ENCODE results near the gene FGF12. TPM values are rescaled to one million over a fixed set of nuclear protein-coding genes. Genes with fewer than 3 reads are reported as not detected.
"Not testable (repeated sequence)": the region's sequence is repeated elsewhere in the genome, so short reads cannot be mapped to it uniquely, and the experiment has no call there.

The FGF12 gene
- total RNA-seq, 2 experiments from 2014 or later: not detected

DNA sequence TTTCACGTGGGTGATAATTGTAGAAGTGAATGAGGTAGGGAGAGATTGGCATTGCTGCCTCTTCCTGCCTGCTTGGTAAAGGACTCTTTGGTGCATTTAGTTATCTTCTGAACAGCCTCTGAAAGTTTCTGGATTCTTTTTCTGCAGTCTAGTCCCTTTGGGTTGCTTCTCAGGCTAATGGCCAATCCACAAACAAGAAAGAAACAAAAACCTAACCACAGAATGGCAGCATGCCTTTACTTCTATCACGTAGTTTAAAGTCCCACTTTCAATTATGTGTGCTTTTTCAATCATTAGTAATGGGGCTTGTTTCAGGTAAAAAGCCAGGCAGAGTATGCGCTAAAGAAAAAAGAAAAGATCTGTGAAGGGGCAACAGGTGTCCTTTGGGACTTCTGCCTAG is 7.4 kb downstream of the FGF12 start:
- no peaks in the 10 kb centered on the region for H3K36me3 Mint-ChIP-seq (ENCODE audit: low read depth)
- intact Hi-C loops (cut with DNase I, micrococcal nuclease): no loop called here
- TF ChIP-seq, protein P1, sequence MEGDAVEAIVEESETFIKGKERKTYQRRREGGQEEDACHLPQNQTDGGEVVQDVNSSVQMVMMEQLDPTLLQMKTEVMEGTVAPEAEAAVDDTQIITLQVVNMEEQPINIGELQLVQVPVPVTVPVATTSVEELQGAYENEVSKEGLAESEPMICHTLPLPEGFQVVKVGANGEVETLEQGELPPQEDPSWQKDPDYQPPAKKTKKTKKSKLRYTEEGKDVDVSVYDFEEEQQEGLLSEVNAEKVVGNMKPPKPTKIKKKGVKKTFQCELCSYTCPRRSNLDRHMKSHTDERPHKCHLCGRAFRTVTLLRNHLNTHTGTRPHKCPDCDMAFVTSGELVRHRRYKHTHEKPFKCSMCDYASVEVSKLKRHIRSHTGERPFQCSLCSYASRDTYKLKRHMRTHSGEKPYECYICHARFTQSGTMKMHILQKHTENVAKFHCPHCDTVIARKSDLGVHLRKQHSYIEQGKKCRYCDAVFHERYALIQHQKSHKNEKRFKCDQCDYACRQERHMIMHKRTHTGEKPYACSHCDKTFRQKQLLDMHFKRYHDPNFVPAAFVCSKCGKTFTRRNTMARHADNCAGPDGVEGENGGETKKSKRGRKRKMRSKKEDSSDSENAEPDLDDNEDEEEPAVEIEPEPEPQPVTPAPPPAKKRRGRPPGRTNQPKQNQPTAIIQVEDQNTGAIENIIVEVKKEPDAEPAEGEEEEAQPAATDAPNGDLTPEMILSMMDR (IDR thresholded peaks at IDR 0.05): no peak
- ATAC-seq (ENCODE audit: poor library complexity) (no peak), DNase-seq (no peak)
- Histone ChIP-seq H3K9me3 (ENCODE audit: control insufficient read depth in 1 of 2, insufficient read depth in 1 of 2, low read length in 2 of 2) (no peaks in the 10 kb centered on the region), H3K27ac (ENCODE audit: low read depth in 1 of 2, low read length in 2 of 2) (no peak overlapping the region), H3K36me3 (ENCODE audit: insufficient read depth, low read length) (no peaks in the 10 kb centered on the region), H3K4me1 (ENCODE audit: insufficient read depth, low read length) (no peaks in the 10 kb centered on the region), H3K4me3 (ENCODE audit: low read length) (no peak overlapping the region), H3K27me3 (ENCODE audit: control insufficient read depth in 1 of 2, insufficient read depth in 2 of 2, low read length in 2 of 2) (no peaks in the 10 kb centered on the region)
- CTCF ChIA-PET: no interaction called here
- POLR2A ChIA-PET: no interaction called here
- no peak overlapping the region for H3K4me3 Mint-ChIP-seq
- H3K27ac Mint-ChIP-seq: no peak overlapping the region
- H3K4me1 Mint-ChIP-seq (ENCODE audit: low read depth): no peaks in the 10 kb centered on the region
- peaks cover 18% of the 10 kb centered on the region for H3K27me3 Mint-ChIP-seq
- H3K9me3 Mint-ChIP-seq: no peaks in the 10 kb centered on the region

DNA sequence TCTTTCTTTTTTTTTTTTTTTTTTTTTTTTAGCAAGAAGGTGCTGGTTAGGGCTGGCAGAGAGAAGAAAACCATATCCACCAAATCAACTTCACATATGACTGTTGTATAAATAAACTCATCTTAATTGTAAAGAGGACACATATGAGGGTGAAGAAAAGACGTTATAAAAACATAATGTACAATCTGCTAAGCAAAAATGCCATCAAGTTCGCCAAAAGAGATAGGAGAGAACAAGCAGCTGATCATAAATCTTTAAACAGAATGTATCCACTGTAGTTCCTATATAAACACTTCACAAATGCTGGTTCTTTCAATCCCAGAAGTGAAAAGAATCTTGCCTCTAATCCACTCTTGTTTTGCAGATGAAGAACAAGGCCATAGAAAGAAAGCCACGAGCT is 9.2 kb downstream of the FGF12 start:
- H3K27me3 Mint-ChIP-seq: peaks cover 10% of the 10 kb centered on the region
- CTCF ChIA-PET: interaction anchor here (0.6 kb wide), 1 partner anchor 843 kb away, joined by 3 read pairs; no protein-coding TSS in a partner anchor
- DNase-seq: no peak

DNA sequence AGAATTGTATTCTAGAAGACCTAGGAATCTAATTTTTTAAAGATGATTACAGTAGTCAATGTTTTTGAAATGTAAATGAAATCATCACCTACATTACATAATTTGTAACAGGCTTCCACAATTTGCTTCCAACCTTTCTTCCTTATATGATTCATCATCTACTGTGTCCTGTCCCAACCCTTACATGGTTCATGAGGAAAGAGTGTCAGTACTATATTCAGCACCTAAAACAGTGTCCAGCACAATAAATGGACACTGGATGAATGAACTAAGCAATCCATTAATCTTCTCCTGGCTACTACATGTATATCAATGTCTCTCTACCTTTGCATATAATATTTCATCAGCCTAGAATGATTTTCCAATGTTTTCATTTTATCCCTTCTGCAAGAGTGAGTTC is 12.2 kb downstream of the FGF12 start:
- Mint-ChIP-seq H3K4me1 (ENCODE audit: low read depth) (no peaks in the 10 kb centered on the region), H3K36me3 (ENCODE audit: low read depth) (no peaks in the 10 kb centered on the region)

More for the DNA sequence above, 9.2 kb downstream of the FGF12 start:
- no peaks in the 10 kb centered on the region for H3K36me3 Mint-ChIP-seq (ENCODE audit: low read depth)
- no peaks in the 10 kb centered on the region for H3K4me1 Mint-ChIP-seq (ENCODE audit: low read depth)
- H3K4me3 Mint-ChIP-seq: no peak overlapping the region
- ATAC-seq (ENCODE audit: poor library complexity): no peak
- no peaks in the 10 kb centered on the region for H3K9me3 ChIP-seq (ENCODE audit: control insufficient read depth in 1 of 2, insufficient read depth in 1 of 2, low read length in 2 of 2)
- H3K36me3 ChIP-seq (ENCODE audit: insufficient read depth, low read length): no peaks in the 10 kb centered on the region
- no peak overlapping the region for H3K4me3 ChIP-seq (ENCODE audit: low read length)
- TF ChIP-seq, protein P1 (IDR thresholded peaks at IDR 0.05): no peak
- POLR2A ChIA-PET: no interaction called here
- no peaks in the 10 kb centered on the region for H3K27me3 ChIP-seq (ENCODE audit: control insufficient read depth in 1 of 2, insufficient read depth in 2 of 2, low read length in 2 of 2)
- H3K27ac Mint-ChIP-seq: no peak overlapping the region
- H3K27ac ChIP-seq (ENCODE audit: low read depth in 1 of 2, low read length in 2 of 2): no peak overlapping the region
- H3K9me3 Mint-ChIP-seq: no peaks in the 10 kb centered on the region
- no peaks in the 10 kb centered on the region for H3K4me1 ChIP-seq (ENCODE audit: insufficient read depth, low read length)
- intact Hi-C loops (cut with DNase I, micrococcal nuclease): no loop called here

DNA sequence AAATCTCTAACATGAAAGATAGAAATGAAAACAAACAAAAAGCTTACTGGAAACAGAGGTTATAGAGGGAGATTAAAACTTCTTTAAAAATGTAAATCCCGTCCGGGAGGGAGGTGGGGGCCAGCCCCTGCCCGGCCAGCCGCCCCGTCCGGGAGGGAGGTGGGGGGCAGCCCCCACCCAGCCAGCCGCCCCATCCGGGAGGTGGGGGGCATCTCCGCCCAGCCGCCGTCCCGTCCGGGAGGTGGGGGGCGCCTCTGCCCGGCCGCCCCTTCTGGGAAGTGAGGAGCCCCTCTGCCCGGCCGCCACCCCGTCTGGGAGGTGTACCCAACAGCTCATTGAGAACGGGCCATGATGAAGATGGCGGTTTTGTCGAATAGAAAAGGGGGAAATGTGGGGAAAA is 16.2 kb downstream of the FGF12 start:
- H3K9me3 ChIP-seq (ENCODE audit: control insufficient read depth in 1 of 2, insufficient read depth in 1 of 2, low read length in 2 of 2); H3K4me3 Mint-ChIP-seq; DNase-seq; H3K9me3 Mint-ChIP-seq; ATAC-seq (ENCODE audit: poor library complexity); H3K27ac Mint-ChIP-seq; POLR2A ChIA-PET; CTCF ChIA-PET; H3K27ac ChIP-seq (ENCODE audit: low read depth in 1 of 2, low read length in 2 of 2); intact Hi-C loops (cut with DNase I, micrococcal nuclease); H3K4me1 Mint-ChIP-seq (ENCODE audit: low read depth); H3K36me3 ChIP-seq (ENCODE audit: insufficient read depth, low read length); H3K36me3 Mint-ChIP-seq (ENCODE audit: low read depth); H3K27me3 Mint-ChIP-seq; H3K4me3 ChIP-seq (ENCODE audit: low read length); H3K4me1 ChIP-seq (ENCODE audit: insufficient read depth, low read length); H3K27me3 ChIP-seq (ENCODE audit: control insufficient read depth in 1 of 2, insufficient read depth in 2 of 2, low read length in 2 of 2): not testable (repeated sequence)

More for the DNA sequence above, 12.2 kb downstream of the FGF12 start:
- Histone ChIP-seq H3K4me1 (ENCODE audit: insufficient read depth, low read length) (no peaks in the 10 kb centered on the region), H3K36me3 (ENCODE audit: insufficient read depth, low read length) (no peaks in the 10 kb centered on the region), H3K9me3 (ENCODE audit: control insufficient read depth in 1 of 2, insufficient read depth in 1 of 2, low read length in 2 of 2) (no peaks in the 10 kb centered on the region), H3K4me3 (ENCODE audit: low read length) (no peak overlapping the region), H3K27ac (ENCODE audit: low read depth in 1 of 2, low read length in 2 of 2) (no peak overlapping the region), H3K27me3 (ENCODE audit: control insufficient read depth in 1 of 2, insufficient read depth in 2 of 2, low read length in 2 of 2) (no peaks in the 10 kb centered on the region)
- no peak for ATAC-seq (ENCODE audit: poor library complexity)
- no peak for DNase-seq
- ChIA-PET CTCF (no interaction called here), POLR2A (no interaction called here)
- Mint-ChIP-seq H3K27ac (no peak overlapping the region), H3K9me3 (peaks cover 3% of the 10 kb centered on the region), H3K4me3 (no peak overlapping the region), H3K27me3 (no peaks in the 10 kb centered on the region)
- intact Hi-C loops (cut with DNase I, micrococcal nuclease): no loop called here
- TF ChIP-seq, protein P1 (IDR thresholded peaks at IDR 0.05): no peak
